GM19455 (cell line): ENCODE results near the gene LRIG1.

Experiments used
- ATAC-seq: cut with Tn5 transposase; IDR thresholded peaks from one replicate; pipeline ENCODE4 v1.9.1; 2021; ENCODE audit not compliant: unreplicated experiment

The LRIG1 gene

DNA sequence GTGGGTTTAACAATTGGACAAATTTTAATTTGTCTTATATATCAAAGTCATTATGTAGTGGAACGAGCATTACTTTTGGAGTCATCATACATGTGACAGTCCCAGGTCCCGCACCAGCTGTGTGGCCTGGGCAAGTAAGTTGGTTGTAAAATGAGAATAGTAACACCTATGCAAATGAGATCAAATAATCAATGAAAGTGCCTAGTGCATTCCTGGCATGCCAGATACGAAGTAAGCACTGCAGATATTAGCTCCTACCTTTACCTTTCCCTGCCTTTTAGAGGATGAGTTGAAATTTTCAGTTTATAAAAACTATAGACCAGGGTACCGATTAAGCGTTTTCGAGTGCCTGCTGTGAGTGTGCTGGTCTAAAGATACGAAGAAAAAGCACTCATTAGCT, 134.1 kb downstream of the LRIG1 start:
- ATAC-seq = no peak

GRCh38 chr3:66365080-66365479, 135.7 kb downstream of the LRIG1 start:
- no peak for ATAC-seq

DNA sequence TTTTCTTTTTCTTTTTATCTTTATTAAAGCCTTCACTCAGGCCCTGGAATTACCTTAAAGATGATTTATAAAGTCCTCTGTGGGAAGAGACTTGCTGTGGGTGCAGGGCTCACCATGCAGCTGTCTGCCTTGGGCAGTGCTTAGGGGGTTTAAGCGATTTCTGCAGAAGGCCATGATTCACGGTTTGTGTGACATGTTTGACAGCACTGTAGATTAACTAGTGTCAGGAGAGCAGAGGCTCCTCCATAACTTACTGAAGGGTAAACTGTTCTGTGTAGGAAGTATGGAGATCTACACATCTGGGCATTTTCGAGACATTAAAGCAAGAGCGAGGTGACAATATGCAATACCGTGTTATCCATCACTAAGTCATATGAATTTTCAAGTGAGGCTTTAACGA, 137.7 kb downstream of the LRIG1 start:
- ATAC-seq = no peak

- no peak for ATAC-seq
Measured at GRCh38 chr3:66362541-66362941, 138.3 kb downstream of the LRIG1 start.

GRCh38 chr3:66361356-66361755, 139.5 kb downstream of the LRIG1 start:
- ATAC-seq = no peak

- no peak for ATAC-seq
Measured at GRCh38 chr3:66355997-66356396, 144.8 kb downstream of the LRIG1 start.

DNA sequence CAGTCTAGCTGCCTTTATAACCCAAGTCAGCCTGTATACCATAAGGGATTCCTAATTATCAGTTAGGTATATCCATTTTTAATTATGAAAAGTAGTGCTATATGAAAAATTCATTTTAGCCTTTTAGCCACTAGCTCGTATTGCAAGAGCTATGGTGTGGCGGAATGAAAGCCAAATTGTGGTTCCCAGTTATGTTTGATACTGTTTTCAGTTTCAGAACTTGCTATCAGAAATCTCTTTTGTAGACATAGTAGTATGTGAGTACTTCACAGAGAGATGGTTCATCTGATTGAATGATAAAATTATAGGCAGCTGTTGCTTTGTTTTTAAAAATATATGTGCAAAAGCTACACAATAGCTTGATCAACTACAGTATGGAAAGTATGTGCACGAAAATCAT, 145.4 kb downstream of the LRIG1 start:
- no peak for ATAC-seq

DNA sequence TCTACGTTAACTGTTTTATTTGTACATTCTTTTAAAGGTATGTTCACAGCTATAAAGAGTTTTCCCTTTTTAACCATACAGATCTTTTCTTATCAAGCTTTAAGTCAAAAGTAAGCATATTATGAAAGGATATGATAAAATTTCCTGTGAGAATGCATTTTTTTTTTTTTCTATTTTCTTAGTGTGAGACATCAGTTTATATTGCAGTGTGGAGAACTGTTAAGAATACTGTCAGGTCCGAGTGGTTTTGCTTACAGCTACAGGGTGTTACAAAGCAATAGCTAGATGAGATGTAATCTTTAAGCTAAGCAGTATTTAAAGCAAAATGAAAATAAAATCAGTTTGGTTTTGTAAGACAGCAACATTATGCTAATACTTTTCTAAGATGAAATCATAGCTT, 146.8 kb downstream of the LRIG1 start:
- no peak for ATAC-seq

- ATAC-seq = no peak
Measured at GRCh38 chr3:66353530-66353929, 147.3 kb downstream of the LRIG1 start.

GRCh38 chr3:66353039-66353438, 147.8 kb downstream of the LRIG1 start:
- ATAC-seq = no peak

DNA sequence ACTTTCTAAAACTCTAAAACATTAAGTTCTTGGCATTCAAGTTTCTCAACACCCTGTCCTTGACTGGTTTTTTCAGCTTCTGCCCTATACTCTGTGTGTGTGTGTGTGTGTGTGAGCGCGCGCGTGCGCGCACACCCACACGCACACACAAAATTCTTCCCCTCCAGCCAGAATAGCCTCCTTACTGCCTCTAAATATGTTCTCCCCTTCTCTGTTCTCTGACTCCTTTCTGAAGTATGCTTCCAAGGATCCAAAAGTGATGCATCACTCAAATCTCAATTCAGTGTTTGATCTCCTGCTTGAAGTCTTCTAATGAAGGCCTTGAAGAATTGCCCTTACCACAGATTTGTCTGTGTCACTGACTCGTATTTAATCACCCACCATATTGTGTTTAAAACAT, 150.2 kb downstream of the LRIG1 start:
- no peak for ATAC-seq

DNA sequence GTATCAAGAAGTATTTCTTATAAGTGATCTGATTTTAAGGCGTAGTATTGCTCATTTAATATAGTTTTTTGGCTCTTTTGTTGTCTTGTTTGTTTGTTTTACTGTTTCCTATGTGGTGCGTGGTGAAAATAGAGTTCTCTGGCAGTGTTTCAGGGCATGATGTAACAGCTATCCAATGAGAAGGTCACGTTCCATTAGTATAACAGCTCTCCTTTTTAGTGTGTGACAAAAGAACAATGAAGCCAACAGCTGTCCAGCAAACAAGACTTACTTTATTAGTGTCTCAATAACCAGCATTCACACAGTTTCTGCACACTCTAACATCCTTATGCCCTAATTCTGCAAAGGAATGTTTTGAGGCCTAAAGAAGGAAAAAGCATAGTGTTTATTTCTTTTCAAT, 152.1 kb downstream of the LRIG1 start:
- no peak for ATAC-seq

DNA sequence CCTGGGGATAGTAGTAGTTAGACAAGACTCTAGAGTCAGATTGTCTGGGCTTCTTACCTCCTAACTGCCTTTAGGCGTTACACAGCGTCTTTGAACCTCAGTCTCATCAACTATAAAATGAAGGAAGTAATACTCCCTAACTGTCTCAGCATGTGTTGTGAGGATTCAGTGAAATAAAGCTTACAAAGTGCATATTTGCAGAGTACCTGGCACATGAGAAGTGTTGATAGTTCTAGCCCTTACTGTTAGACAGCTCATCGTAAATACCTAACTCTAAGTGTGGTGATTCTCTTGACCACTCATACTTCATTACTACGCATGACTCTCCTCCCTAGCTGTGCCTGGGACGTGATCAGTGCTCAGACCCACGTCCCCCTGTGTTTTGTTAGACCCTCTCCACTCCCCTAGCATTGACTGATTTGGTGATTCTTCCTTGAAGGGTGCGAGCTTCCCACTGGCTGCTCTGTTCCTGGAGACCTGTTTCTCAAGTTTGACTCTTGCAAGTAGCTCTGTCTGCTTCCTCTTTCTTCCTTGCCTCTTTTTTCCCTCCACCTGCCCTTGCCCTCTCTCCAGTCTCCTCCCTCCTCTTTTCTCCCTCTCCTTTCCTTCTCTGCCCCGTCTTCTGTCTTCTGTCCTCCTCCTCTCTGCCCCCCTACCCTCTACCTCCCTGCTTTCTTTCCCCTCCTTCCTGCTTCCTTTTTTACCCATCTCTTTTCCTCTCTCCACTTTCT, 155.8 kb downstream of the LRIG1 start:
- no peak for ATAC-seq

- no peak for ATAC-seq
Measured at GRCh38 chr3:66344391-66344811, 156.4 kb downstream of the LRIG1 start.

DNA sequence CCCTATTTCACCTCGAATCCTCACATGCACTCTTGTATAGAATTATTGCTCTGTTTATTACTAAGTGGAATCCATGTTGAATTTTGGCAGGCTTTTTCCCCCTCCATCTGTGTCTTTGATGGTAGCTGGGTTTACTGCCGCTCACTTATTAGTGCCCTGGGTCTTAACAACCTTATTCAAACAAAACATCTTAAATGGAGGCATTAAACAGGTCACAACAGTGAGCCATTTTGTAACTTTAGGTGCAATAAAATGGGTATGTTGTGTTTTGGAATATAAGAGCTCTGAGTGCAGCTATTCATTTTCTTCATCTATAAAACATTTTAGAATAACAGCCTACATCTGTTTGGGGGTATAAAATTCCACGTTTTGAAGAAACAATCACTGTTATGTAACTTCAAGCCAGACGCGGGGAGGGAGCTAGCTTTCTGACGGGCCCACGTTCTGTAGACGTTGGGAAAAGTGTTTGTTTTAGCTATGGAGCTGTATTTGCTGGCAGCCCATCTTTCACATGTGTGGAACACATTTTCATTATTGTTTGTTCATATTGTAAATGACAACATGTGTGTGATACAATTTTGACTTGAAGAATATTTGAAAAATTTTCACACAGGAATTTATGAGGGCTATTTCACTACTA, 158.0 kb downstream of the LRIG1 start:
- no peak for ATAC-seq

DNA sequence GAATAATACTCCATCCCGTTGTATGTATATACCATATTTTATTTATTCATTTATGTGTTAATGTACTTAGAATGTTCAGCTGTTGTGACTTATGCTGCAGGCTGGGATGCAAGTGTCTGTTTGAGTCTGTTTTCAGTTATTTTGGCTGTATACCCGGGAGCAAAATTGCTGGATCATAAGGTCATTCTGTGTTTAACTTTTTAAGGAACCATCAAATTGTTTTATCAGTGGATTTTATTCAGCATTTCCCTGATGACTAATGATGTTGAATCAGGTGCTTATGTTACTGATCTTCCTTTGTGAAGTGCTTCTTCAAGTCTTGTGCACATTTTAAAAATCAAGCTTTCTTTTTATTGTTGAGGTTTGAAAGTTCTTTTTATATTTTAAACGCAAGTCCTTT, 161.9 kb downstream of the LRIG1 start:
- no peak for ATAC-seq

GRCh38 chr3:66336333-66336766, 164.5 kb downstream of the LRIG1 start:
- ATAC-seq = no peak

GRCh38 chr3:66335671-66336070, 165.2 kb downstream of the LRIG1 start:
- no peak for ATAC-seq
